ENCODE data around the gene APH1B.

- TF ChIP-seq CTCF (IDR thresholded peaks at IDR 0.05) = no peak
- TF ChIP-seq POLR2A (IDR thresholded peaks at IDR 0.05) = no peak
- TF ChIP-seq EP300 (IDR thresholded peaks at IDR 0.05) = no peak
- no peak for TF ChIP-seq POLR2AphosphoS5 (IDR thresholded peaks at IDR 0.05)
These were observed 67.5 kb downstream of the APH1B start for GRCh38 chr15:63344731-63345390.

All from gastroesophageal sphincter (tissue), 3 donors.